HepG2 (cell line): ENCODE data around the gene SP110. TPM values are rescaled to one million over a fixed set of nuclear protein-coding genes. Genes with fewer than 3 reads are reported as not detected.

ENCODE experiments used
- CBFB ChIP-seq: sonication (generic); formaldehyde crosslinking; IDR thresholded peaks from 2 replicates; pipeline ENCODE4 v1.4.0; 2020; ENCODE audit warnings: missing genetic modification reagents
- HNRNPK ChIP-seq: fragments of 200-400 bp; formaldehyde crosslinking; IDR thresholded peaks from 2 replicates; pipeline ENCODE4 v1.6.1; 2018; ENCODE audit warnings: low read length, low read depth, moderate library complexity, mild to moderate bottlenecking; ENCODE audit not compliant: poor library complexity, severe bottlenecking
- SPEN ChIP-seq: sonication (generic); formaldehyde crosslinking; IDR thresholded peaks from 2 replicates; pipeline ENCODE4 v1.5.1; 2020; ENCODE audit warnings: low read depth, mild to moderate bottlenecking, missing genetic modification reagents
- TBL1XR1 ChIP-seq: fragments of 150-350 bp; IDR thresholded peaks from 2 replicates; pipeline ENCODE4 v1.6.1; 2014; ENCODE audit warnings: borderline replicate concordance, low read length; ENCODE audit not compliant: partially characterized antibody
- USF2 ChIP-seq, 2 experiments: sonication (generic) in 1 of 2; formaldehyde crosslinking in 1 of 2; IDR thresholded peaks; 2 replicates each; pipeline versions ENCODE4 v1.5.1 to v1.6.1; 2011 to 2020; ENCODE audit warnings: borderline replicate concordance in 1 of 2, low read depth in 1 of 2, low read length in 1 of 2, mild to moderate bottlenecking in 1 of 2, missing genetic modification reagents in 1 of 2, moderate library complexity in 1 of 2
- YEATS2 ChIP-seq: sonication (generic); formaldehyde crosslinking; IDR thresholded peaks from 2 replicates; pipeline ENCODE4 v1.4.0; 2020; ENCODE audit warnings: missing genetic modification reagents, borderline replicate concordance
- ZBTB8A ChIP-seq: sonication (generic); formaldehyde crosslinking; IDR thresholded peaks from 2 replicates; pipeline ENCODE4 v1.4.0; 2020; ENCODE audit warnings: mild to moderate bottlenecking, low read depth, missing genetic modification reagents, borderline replicate concordance
- ZFP36 ChIP-seq: fragments of 150-350 bp; IDR thresholded peaks from 2 replicates; pipeline ENCODE4 v1.6.1; 2018; ENCODE audit warnings: borderline replicate concordance, low read length, low read depth; ENCODE audit not compliant: partially characterized antibody
- ZFP36L2 ChIP-seq: sonication (generic); formaldehyde crosslinking; IDR thresholded peaks from 2 replicates; pipeline ENCODE4 v1.4.0; 2020; ENCODE audit warnings: missing genetic modification reagents
- ZKSCAN5 ChIP-seq: sonication (generic); formaldehyde crosslinking; IDR thresholded peaks from 2 replicates; pipeline ENCODE4 v1.5.1; 2020; ENCODE audit warnings: mild to moderate bottlenecking, missing genetic modification reagents
- ZNF30 ChIP-seq: sonication (generic); formaldehyde crosslinking; IDR thresholded peaks from 2 replicates; pipeline ENCODE4 v1.5.0; 2020; ENCODE audit warnings: mild to moderate bottlenecking, missing genetic modification reagents
- ZNF530 ChIP-seq: sonication (generic); formaldehyde crosslinking; IDR thresholded peaks from 2 replicates; pipeline ENCODE4 v1.5.0; 2020; ENCODE audit warnings: low read depth, mild to moderate bottlenecking, missing genetic modification reagents
- ZNF670 ChIP-seq: sonication (generic); formaldehyde crosslinking; IDR thresholded peaks from 2 replicates; pipeline ENCODE4 v1.8.0; 2022; ENCODE audit warnings: mild to moderate bottlenecking, missing genetic modification reagents, borderline replicate concordance
- ZNF768 ChIP-seq: sonication (generic); formaldehyde crosslinking; IDR thresholded peaks from 2 replicates; pipeline ENCODE4 v1.4.0; 2020; ENCODE audit warnings: missing genetic modification reagents
- polyA plus RNA-seq, 8 experiments: library from polyadenylated mRNA; depleted of rRNA in 3 of 8; stranded (reverse) in 7 of 8; unstranded in 1 of 8; fragments of >200 nt; fragmentation: Illumina TruSeq in 4 of 8; extraction: Trizol in 4 of 8; gene quantifications; 2 replicates each; pipeline versions ENCODE4 v1.2.1 to v1.2.3, GENCODE V29; 2011 to 2016; ENCODE audit warnings: low read depth in 4 of 8, missing spikeins in 1 of 8, mixed read lengths in 1 of 8; ENCODE audit not compliant: insufficient read depth in 1 of 8
- total RNA-seq, 5 experiments: library from RNA; depleted of rRNA; stranded (reverse); fragments of >200 nt; fragmentation: Illumina TruSeq; extraction: Trizol; gene quantifications; 2 replicates each; pipeline ENCODE4 v1.2.3, GENCODE V29; 2016; ENCODE audit warnings: low read depth in 1 of 5
- TF ChIP-seq, protein P1 (sequence below): sonication (generic); formaldehyde crosslinking; IDR thresholded peaks from one replicate; pipeline ENCODE4 v1.5.1; 2020; ENCODE audit warnings: mild to moderate bottlenecking, missing genetic modification reagents; ENCODE audit errors: not compliant biosample characterization
- TF ChIP-seq, protein P2 (sequence below): IDR thresholded peaks from 2 replicates; pipeline ENCODE4 v1.6.1; 2016; ENCODE audit warnings: missing compliant biosample characterization, missing genetic modification reagents, borderline replicate concordance

Gene SP110
- total and polyA plus RNA-seq, 2 of the 13 experiments (the other 11 are each of a cell fraction or from before 2014, with no cell fraction given): 7.9 to 10.4 TPM

DNA sequence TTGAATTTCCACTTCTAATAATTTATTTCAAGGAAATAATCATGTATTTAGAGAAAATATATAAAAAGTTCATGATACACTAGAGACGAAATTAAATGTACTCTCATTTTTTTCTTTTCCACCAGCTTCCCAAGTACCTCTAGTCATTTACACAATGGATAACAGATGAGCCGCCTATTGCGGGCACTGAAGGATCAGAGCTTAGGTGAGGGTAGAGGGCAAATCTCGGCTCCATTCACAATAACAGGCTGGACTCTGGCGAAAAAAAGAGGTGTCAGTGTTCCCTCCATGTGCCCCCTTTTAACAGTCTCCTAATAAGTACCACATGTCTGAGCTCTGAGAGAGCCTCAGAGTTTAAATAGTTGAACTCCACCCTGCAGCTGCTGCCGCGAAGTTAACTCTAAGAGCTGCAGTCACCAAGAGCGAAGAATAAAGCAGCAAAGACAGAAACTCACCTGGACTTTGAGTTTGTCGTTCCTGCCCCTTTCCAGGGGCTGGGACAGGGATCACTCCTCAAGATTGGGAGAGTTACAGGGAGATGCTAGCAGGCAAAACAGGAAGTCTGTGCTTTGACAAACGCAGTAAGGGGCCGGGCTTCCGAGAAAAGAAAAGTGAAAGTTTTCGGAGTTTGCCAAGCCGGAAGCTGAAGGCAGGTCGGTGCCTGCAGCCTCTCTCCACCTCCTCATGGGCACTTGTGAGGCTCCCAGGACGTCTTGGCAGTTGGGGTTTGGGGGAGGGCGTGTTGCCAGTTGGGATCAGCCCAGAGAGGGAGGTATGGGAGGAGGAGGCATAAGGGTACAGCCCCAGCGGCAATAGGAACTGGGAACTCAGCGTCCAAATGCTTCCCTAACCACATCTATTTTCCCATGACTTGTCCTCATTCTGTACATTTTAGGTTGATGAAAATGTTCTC is at the start of gene SP110 (continued):
- no peak for TF ChIP-seq ZFP36L2 (CRISPR knock-in tag)
- no peak for TF ChIP-seq USF2 (IDR thresholded peaks at IDR 0.05; ENCODE audit: low read depth, low read length)
- TF ChIP-seq USF2 (CRISPR knock-in tag; IDR thresholded peaks at IDR 0.05; ENCODE audit: borderline replicate concordance): no peak
- TF ChIP-seq CBFB (CRISPR knock-in tag): 0 out of 2 replicates have a peak, but pooled peaks have one; percentile 31
- TF ChIP-seq YEATS2 (CRISPR knock-in tag): no peak
- no peak for TF ChIP-seq TBL1XR1
- no peak for TF ChIP-seq ZNF670
- TF ChIP-seq ZNF768: no peak
- TF ChIP-seq SPEN (CRISPR knock-in tag): peak; percentile 37; the same call in 1 of the 2 replicates
- TF ChIP-seq, protein P1, sequence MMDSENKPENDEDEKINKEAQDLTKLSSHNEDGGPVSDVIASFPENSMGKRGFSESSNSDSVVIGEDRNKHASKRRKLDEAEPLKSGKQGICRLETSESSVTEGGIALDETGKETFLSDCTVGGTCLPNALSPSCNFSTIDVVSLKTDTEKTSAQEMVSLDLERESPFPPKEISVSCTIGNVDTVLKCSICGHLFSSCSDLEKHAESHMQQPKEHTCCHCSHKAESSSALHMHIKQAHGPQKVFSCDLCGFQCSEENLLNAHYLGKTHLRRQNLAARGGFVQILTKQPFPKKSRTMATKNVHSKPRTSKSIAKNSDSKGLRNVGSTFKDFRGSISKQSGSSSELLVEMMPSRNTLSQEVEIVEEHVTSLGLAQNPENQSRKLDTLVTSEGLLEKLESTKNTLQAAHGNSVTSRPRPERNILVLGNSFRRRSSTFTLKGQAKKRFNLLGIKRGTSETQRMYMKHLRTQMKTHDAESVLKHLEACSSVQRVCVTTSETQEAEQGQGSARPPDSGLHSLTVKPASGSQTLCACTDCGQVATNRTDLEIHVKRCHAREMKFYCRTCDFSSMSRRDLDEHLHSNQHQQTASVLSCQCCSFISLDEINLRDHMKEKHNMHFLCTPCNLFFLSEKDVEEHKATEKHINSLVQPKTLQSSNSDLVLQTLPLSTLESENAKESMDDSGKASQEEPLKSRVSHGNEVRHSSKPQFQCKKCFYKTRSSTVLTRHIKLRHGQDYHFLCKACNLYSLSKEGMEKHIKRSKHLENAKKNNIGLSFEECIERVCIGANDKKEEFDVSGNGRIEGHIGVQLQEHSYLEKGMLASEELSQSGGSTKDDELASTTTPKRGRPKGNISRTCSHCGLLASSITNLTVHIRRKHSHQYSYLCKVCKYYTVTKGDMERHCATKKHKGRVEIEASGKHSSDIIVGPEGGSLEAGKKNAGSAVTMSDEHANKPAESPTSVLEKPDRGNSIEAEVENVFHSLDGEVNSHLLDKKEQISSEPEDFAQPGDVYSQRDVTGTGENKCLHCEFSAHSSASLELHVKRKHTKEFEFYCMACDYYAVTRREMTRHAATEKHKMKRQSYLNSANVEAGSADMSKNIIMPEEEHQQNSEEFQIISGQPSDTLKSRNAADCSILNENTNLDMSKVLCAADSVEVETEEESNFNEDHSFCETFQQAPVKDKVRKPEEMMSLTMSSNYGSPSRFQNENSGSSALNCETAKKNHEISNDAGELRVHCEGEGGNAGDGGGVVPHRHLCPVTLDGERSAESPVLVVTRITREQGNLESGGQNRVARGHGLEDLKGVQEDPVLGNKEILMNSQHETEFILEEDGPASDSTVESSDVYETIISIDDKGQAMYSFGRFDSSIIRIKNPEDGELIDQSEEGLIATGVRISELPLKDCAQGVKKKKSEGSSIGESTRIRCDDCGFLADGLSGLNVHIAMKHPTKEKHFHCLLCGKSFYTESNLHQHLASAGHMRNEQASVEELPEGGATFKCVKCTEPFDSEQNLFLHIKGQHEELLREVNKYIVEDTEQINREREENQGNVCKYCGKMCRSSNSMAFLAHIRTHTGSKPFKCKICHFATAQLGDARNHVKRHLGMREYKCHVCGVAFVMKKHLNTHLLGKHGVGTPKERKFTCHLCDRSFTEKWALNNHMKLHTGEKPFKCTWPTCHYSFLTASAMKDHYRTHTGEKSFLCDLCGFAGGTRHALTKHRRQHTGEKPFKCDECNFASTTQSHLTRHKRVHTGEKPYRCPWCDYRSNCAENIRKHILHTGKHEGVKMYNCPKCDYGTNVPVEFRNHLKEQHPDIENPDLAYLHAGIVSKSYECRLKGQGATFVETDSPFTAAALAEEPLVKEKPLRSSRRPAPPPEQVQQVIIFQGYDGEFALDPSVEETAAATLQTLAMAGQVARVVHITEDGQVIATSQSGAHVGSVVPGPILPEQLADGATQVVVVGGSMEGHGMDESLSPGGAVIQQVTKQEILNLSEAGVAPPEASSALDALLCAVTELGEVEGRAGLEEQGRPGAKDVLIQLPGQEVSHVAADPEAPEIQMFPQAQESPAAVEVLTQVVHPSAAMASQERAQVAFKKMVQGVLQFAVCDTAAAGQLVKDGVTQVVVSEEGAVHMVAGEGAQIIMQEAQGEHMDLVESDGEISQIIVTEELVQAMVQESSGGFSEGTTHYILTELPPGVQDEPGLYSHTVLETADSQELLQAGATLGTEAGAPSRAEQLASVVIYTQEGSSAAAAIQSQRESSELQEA: no peak
- TF ChIP-seq ZFP36: no peak
- TF ChIP-seq ZNF530 (CRISPR knock-in tag): no peak
- TF ChIP-seq, protein P2, sequence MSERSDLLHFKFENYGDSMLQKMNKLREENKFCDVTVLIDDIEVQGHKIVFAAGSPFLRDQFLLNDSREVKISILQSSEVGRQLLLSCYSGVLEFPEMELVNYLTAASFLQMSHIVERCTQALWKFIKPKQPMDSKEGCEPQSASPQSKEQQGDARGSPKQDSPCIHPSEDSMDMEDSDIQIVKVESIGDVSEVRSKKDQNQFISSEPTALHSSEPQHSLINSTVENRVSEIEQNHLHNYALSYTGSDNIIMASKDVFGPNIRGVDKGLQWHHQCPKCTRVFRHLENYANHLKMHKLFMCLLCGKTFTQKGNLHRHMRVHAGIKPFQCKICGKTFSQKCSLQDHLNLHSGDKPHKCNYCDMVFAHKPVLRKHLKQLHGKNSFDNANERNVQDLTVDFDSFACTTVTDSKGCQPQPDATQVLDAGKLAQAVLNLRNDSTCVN (CRISPR knock-in tag): no peak
- TF ChIP-seq ZKSCAN5: no peak
- no peak for TF ChIP-seq ZNF30 (CRISPR knock-in tag)
- no peak for TF ChIP-seq HNRNPK
- no peak for TF ChIP-seq ZBTB8A
